OCI-LY3 (cell line): ENCODE results near the gene TRPM5.

Experiments used
- CTCF ChIP-seq: fragments of 200-600, 300-600 bp; sonication (generic); IDR thresholded peaks from 2 replicates; pipeline ENCODE4 v1.5.1; 2014; ENCODE audit warnings: antibody characterized with exemption, low read length, low read depth
- EZH2phosphoT487 ChIP-seq: fragments of 200-600 bp; shearing (Covaris generic); IDR thresholded peaks from 2 replicates; pipeline ENCODE4 v1.6.1; 2018; ENCODE audit warnings: antibody characterized with exemption, mixed run types, low read depth

GRCh38 chr11:2449548-2450320, 5.4 kb upstream of the TRPM5 start:
- TF ChIP-seq CTCF = no peak
- TF ChIP-seq EZH2phosphoT487 = no peak
